NCI-H187 treated with DMSO at 0.1 percent for 48 hours (cell line): ENCODE measurements around the gene RPEL1.
"Not testable (repeated sequence)": the region's sequence is repeated elsewhere in the genome, so short reads cannot be mapped to it uniquely, and the experiment has no call there.

Source experiments
- DNase-seq: peaks from one replicate; lab custom pipeline; 2025; lab: John Stamatoyannopoulos, UW

The RPEL1 gene

DNA sequence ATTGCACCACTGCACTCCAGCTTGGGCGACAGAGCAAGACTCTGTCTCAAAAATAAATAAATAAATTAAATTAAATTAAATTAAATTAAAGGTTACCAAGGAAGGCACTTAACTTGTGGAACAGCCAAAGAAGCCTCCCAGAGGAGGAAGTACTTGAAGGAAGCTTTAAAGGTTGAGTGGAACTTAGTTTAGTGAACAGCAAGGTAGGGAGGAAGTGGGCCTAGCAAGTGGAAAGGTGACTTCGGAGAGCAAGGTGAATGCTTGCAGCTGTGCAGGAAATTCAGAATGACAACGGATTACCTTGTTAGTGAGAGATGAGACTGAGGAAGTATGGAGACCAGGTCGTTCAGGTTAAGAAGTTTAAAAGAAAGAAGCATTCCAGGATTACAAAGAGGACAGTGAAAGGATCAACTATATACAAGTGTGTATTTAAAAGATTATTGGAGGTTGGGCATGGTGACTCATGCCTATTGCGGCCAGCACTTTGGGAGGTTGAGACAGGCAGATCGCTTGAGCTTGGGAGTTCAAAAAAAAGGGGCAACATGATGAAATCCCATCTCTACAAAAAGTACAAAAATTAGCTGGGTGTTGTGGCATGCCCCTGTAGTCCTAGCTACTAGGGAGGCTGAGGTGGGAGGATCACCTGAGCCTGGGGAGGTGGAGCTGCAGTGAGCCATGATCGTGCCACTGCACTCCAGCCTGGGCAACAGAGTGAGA, 12.8 kb upstream of the RPEL1 start:
- no peak for DNase-seq

DNA sequence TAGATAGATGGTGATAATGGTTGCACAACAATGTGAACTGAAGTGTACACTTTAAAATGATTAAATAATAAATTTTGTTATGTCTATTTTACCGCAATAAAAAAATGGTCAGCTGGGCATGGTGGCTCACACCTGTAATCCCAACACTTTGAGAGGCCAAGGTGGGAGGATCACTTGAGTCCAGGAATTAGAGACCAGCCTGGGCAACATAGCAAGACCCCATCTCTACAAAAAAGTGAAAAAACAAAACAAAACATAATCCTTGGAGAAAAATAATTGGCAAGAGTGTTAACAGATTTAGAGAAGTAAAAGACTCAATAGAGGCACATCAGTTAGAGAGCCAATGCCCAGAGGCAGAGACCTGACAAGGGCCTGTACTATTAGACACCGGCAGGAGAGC, 9.9 kb upstream of the RPEL1 start:
- no peak for DNase-seq

- DNase-seq, result no peak
These were observed 7.0 kb upstream of the RPEL1 start for GRCh38 chr10:103238506-103239252.

GRCh38 chr10:103241262-103242011, 4.2 kb upstream of the RPEL1 start:
- DNase-seq, result no peak

GRCh38 chr10:103244666-103245271, 918 bp upstream of the RPEL1 start:
- DNase-seq, result no peak

GRCh38 chr10:103246324-103246723, 637 bp downstream of the RPEL1 start:
- DNase-seq, result no peak

DNA sequence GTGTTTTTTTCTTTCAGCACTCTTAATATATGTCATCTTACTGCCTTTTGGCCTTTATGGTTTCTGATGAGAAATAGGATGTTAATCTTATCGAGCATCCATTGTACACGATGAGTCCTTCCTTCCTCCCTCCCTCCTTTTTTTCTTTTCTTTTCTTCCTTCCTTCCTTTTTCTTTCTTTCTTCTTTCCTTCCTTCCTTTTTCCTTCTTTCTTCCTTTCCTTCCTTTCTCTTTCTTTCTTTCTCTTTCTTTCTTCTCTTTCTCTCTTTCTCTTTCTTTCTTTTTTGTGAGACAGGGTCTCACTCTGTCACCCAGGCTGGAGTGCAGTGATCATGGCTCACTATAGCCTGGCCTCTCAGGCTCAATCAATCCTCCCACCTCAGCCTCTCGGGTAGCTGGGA, 8.4 kb downstream of the RPEL1 start:
- DNase-seq, result no peak

- no peak for DNase-seq
These were observed 9.0 kb downstream of the RPEL1 start for GRCh38 chr10:103254538-103255325.

- no peak for DNase-seq
These were observed 10.9 kb downstream of the RPEL1 start for GRCh38 chr10:103256613-103257012.

DNA sequence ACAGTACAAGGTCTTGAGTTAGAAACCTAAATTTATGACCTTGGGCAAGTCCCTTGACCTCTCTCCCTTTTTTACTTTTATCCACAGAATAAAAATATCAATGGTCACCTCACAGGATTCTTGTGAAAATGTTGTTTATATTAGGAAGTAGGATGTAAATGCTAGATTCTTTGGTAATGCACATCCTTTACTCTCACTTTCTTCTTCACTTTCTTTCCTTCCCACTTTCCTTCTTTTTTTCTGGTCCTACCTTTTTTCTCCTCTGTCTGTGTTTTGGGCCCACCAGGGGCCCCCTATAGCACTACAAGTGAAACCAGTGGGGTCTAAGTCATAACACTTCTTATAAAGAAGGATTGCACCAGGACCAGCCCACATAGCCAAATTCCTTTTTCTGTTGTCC, 12.1 kb downstream of the RPEL1 start:
- no peak for DNase-seq

GRCh38 chr10:103258928-103259327, 13.2 kb downstream of the RPEL1 start:
- DNase-seq, result not testable (repeated sequence)

DNA sequence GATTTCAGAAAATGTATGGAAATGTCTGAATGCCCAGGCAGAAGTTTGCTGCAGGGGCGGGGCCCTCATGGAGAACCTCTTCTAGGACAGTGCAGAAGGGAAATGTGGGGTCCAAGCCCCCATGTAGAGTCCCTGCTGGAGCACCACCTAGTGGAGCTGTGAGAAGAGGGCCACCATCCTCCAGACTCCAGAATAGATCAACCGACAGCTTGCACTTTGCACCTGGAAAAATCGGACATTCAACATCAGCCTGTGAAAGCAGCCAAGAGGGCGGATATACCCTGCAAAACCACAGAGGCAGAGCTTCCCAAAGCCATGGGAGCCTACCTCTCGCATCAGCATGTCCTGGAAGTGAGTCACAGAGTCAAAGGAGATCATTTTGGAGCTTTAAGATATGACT, 14.3 kb downstream of the RPEL1 start:
- no peak for DNase-seq

DNA sequence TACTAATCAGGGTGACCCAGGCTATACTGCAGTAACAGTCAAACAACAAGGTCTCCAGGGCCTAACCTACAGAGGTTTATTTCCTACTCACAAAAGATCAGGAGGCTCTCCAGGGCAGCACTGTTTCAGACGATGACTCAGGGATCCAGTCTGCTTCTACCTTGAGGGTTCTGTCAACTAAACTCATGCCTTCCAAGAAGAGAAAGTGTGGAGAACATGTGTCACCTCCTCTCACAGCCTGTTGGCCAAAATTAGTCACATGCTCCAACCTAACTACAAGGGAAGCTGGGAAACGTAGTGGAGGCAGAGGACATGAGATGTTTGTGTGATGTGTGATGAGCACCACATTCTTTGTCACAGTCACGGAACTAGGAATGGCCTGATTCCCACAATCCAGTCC, 16.5 kb downstream of the RPEL1 start:
- DNase-seq, result no peak

DNA sequence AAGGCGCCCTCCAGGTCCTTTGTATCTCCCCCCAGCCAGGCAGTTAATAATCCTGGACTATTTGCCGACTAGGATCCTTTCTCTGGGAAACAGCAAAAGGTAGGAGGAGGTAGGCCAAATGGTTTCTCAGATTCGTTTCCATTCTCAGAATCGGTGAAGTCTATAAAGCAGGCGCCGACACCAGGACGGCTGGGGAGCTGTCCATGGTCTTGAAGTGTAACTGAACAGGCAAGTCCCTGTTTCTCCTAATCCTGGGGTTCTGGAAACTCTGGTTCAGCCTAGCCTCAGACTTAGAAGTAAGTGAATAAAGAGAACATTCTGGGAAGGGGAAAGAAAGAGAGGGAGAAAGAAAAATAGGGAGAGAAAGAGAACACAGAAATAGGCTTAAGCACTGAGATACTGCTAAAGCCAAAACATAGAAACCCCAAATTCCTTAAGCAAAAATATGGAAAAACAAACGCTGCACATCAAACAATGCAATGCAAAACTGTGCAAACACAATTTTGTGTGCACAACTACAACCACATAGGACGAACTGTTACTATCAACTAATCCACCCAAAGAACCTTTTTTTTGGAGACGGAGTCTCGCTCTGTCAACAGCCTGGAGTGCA, 20.1 kb downstream of the RPEL1 start:
- no peak for DNase-seq

GRCh38 chr10:103273041-103273441, 27.4 kb downstream of the RPEL1 start:
- no peak for DNase-seq

GRCh38 chr10:103276251-103276895, 30.7 kb downstream of the RPEL1 start:
- no peak for DNase-seq

DNA sequence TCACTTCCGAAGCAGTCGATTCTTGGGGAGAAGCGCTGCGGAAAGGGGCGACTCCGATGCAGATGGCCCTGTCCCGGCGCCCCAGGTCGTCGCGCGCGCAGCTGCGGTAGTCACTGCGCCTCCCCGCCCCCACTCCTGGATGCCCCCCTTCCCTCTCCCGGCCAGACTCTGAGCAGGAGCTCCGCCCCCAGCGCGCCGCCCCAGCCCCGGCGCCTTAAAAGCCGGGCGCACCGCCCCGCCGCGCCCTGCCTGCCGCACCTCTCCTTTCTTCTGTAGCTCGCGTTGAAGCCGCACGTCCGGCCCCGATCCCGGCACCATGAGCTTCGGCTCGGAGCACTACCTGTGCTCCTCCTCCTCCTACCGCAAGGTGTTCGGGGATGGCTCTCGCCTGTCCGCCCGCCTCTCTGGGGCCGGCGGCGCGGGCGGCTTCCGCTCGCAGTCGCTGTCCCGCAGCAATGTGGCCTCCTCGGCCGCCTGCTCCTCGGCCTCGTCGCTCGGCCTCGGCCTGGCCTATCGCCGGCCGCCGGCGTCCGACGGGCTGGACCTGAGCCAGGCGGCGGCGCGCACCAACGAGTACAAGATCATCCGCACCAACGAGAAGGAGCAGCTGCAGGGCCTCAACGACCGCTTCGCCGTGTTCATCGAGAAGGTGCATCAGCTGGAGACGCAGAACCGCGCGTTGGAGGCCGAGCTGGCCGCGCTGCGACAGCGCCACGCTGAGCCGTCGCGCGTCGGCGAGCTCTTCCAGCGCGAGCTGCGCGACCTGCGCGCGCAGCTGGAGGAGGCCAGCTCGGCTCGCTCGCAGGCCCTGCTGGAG, 31.4 kb downstream of the RPEL1 start, which contains the start of gene INA:
Gene INA, plus strand, starts transcription at position 243 of the 817 bp plus-strand sequence. Its CDS starts 74 bp downstream, at position 317.
- DNase-seq, result no peak

DNA sequence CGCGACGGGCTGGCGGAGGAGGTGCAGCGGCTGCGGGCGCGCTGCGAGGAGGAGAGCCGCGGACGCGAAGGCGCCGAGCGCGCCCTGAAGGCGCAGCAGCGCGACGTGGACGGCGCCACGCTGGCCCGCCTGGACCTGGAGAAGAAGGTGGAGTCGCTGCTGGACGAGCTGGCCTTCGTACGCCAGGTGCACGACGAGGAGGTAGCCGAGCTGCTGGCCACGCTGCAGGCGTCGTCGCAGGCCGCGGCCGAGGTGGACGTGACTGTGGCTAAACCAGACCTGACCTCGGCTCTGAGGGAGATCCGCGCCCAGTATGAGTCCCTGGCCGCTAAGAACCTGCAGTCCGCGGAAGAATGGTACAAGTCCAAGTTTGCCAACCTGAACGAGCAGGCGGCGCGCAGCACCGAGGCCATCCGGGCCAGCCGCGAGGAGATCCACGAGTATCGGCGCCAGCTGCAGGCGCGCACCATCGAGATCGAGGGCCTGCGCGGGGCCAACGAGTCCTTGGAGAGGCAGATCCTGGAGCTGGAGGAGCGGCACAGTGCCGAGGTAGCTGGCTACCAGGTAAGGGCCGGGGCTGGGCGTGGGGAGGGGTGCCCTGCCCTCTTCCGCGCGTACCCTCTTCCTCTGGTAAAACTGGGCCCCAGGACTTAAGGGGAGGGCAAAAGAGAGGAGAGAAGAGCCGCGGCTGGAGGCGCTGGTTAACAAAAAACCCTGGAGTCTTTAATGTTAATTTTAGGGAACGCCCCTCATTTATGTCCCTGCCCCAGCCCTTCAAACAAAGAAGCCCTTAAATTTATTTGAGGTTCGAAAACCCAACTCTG, 32.2 kb downstream of the RPEL1 start:
- no peak for DNase-seq

- DNase-seq, result no peak
These were observed 32.8 kb downstream of the RPEL1 start for GRCh38 chr10:103278537-103278823.
